Measurements from ENCODE around the gene FARS2.

GRCh38 chr6:5271926-5272325 is 10.6 kb downstream of the FARS2 start:
- TF ChIP-seq CTCF (IDR thresholded peaks at IDR 0.05) (no peak), POLR2AphosphoS5 (IDR thresholded peaks at IDR 0.05) (no peak)
